ENCODE measurements around the gene VSIG4. TPM values are rescaled to one million over a fixed set of nuclear protein-coding genes. Genes with fewer than 3 reads are reported as not detected.

The VSIG4 gene
- total RNA-seq, 1 donor from 2014 or later, result not detected

DNA sequence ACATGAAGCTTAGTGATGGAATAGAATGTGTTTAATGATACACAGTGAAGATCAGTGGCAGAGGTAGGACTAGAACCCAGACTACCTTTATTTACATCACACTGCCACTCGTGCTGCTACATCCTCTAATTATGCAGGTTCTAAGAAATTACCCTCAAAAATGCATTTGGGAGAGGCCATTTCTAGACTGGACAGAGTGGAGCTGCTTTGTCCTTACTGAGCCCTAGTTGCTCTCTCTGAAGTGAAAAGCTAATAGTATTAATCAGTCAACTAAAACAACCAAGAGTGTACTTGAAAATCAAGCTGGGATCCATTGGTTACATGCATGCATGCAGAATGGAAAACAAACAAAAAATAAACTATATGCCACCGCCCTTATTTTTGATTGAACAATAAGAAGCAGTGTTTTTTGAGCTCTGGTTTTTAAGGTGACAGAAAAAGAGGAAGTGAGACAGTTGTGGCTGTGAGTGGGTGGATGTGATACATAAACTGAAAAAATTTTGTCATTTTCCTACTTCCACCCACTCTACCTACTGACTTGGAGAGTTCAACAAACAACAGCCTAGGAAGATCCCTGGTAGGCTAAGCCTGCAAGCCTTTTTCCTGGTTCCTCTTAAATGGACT lies 6.8 kb upstream of the VSIG4 start:
- Mint-ChIP-seq H3K36me3 (ENCODE audit: low read depth) (no peaks in the 10 kb centered on the region), H3K9me3 (peaks cover 6% of the 10 kb centered on the region), H3K4me1 (no peaks in the 10 kb centered on the region), H3K4me3 (no peak overlapping the region), H3K27ac (ENCODE audit: unreplicated experiment) (no peak overlapping the region), H3K27me3 (ENCODE audit: low read depth) (no peaks in the 10 kb centered on the region)
- TF ChIP-seq CTCF (conservative IDR thresholded peaks at IDR 0.05), result no peak
- no peak for DNase-seq (ENCODE audit: low read depth, low spot score)

DNA sequence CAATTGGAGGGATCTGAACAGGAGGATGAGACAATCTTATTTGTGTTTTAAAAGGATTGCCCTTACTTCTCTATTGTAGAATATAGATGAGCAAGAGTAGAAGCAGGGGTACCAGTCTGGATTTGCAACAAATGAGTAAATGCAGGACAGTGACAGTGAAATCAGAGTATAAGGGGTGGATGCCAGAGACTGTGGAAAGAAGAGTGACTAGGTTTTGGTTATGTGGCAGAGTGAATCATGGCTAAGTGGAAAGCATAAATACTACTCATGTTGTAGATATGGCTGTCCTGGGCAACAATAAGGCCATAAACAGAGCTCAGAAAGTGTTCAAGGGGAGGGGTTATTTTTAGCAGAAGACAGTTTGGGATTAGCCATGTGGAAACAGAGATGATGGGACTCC lies 6.0 kb upstream of the VSIG4 start:
- no peaks in the 10 kb centered on the region for H3K36me3 Mint-ChIP-seq (ENCODE audit: low read depth)
- H3K9me3 Mint-ChIP-seq, result peaks cover 6% of the 10 kb centered on the region
- no peaks in the 10 kb centered on the region for H3K4me1 Mint-ChIP-seq
- H3K27ac Mint-ChIP-seq (ENCODE audit: unreplicated experiment), result no peak overlapping the region
- DNase-seq (ENCODE audit: low read depth, low spot score), result no peak
- no peaks in the 10 kb centered on the region for H3K27me3 Mint-ChIP-seq (ENCODE audit: low read depth)
- no peak overlapping the region for H3K4me3 Mint-ChIP-seq
- TF ChIP-seq CTCF (conservative IDR thresholded peaks at IDR 0.05), result no peak

GRCh38 chrX:66043584-66043983 lies 3.7 kb upstream of the VSIG4 start:
- Mint-ChIP-seq H3K4me3 (no peak overlapping the region), H3K36me3 (ENCODE audit: low read depth) (no peaks in the 10 kb centered on the region), H3K4me1 (no peaks in the 10 kb centered on the region), H3K27me3 (ENCODE audit: low read depth) (no peaks in the 10 kb centered on the region), H3K9me3 (peaks cover 6% of the 10 kb centered on the region), H3K27ac (ENCODE audit: unreplicated experiment) (no peak overlapping the region)
- no peak for DNase-seq (ENCODE audit: low read depth, low spot score)
- no peak for TF ChIP-seq CTCF (conservative IDR thresholded peaks at IDR 0.05)

DNA sequence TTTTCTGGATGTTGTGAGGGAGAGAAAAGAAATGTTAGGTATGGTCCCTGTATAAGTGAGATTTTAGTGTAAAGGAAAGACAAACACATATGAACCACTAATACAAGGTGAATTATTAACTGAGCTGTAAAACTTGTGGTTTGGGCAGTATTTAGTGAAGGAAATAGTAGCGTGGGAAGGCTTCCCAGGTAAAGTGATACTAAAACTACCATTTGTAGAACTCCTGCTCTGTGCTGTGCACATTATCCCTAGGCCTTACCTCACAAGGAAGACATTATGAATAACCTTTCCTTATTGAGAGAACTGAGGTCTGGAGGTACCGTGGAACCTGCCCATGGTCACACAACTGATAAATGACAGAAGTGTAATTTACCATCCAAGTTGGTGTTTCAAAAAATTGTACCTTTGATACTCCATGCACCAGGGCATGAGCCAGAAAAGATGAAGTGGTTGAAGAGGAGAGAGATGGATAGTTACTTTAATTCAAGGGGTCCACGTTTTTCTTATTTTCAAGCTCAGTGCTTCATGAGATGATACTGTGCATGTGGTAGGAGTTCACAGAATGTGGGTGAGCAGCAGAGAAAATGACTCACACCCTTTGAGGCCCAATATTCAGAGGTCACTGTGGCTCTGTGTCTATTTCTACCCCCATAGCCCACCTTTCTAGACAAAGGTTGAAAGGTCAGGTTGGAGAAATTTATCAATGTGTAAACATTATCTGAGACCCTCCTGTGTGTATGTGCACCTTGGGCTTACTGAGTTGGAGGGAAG lies 2.6 kb upstream of the VSIG4 start:
- H3K27ac Mint-ChIP-seq (ENCODE audit: unreplicated experiment), result no peak overlapping the region
- H3K36me3 Mint-ChIP-seq (ENCODE audit: low read depth), result no peaks in the 10 kb centered on the region

DNA sequence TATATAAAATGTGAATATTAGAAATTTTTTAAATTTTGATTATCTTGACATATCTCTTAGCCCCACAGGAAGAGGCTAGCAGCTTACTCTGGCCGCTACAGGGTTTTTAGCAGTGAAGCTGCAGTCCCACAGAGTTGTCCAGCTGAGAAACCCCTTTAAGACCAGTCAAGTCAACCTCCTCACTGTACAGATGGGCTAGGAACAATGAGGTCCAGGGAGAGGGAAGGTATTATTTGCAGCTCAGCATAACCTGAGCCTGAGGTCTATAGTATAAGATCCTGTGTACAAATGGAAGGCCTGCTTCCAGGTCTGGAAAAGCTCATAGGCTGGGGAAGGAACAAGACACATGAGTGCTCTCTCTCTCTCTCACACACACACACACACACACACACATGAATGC lies 1.8 kb downstream of the VSIG4 start:
- Mint-ChIP-seq H3K27ac (ENCODE audit: unreplicated experiment) (no peak overlapping the region), H3K36me3 (ENCODE audit: low read depth) (peaks cover 2% of the 10 kb centered on the region), H3K9me3 (peaks cover 2% of the 10 kb centered on the region), H3K27me3 (ENCODE audit: low read depth) (no peaks in the 10 kb centered on the region), H3K4me3 (no peak overlapping the region), H3K4me1 (peaks cover 5% of the 10 kb centered on the region)
- no peak for DNase-seq (ENCODE audit: low read depth, low spot score)
- TF ChIP-seq CTCF (conservative IDR thresholded peaks at IDR 0.05), result no peak

More for the DNA sequence above, 2.6 kb upstream of the VSIG4 start:
- DNase-seq (ENCODE audit: low read depth, low spot score), result no peak
- H3K9me3 Mint-ChIP-seq, result peaks cover 6% of the 10 kb centered on the region
- no peak for TF ChIP-seq CTCF (conservative IDR thresholded peaks at IDR 0.05)
- no peaks in the 10 kb centered on the region for H3K27me3 Mint-ChIP-seq (ENCODE audit: low read depth)
- no peak overlapping the region for H3K4me3 Mint-ChIP-seq
- no peaks in the 10 kb centered on the region for H3K4me1 Mint-ChIP-seq

Measured in neural crest cell (in vitro differentiated cells).